Panc1 (cell line): ENCODE measurements around the gene PPARD. TPM values are rescaled to one million over a fixed set of nuclear protein-coding genes. Genes with fewer than 3 reads are reported as not detected.

Source experiments
- ATAC-seq: fragments of 200-7000 bp; cut with Tn5 transposase; 2 replicates; pipeline ENCODE4 v1.9.1; 2020; ENCODE audit warnings: mild to moderate bottlenecking, moderate library complexity
- BruUV-seq: library from RNA; stranded (reverse); fragments of 400-500 nt; replicated peaks from 2 replicates; lab custom pipeline; 2021; lab: Mats Ljungman, UMichigan
- CTCF ChIA-PET: fragments of 300-600 bp; sonication (Branson Sonifier 250); formaldehyde crosslinking; loops from one replicate; lab custom pipeline; 2022; ENCODE audit warnings: antibody characterized with exemption; lab: Charles Lee
- POLR2A ChIA-PET: fragments of 300-600 bp; sonication (Branson Sonifier 250); formaldehyde crosslinking; loops from one replicate; lab custom pipeline; 2022; ENCODE audit warnings: antibody characterized with exemption; lab: Charles Lee
- DNase-seq: peaks from one replicate; pipeline ENCODE4 v3.0.0-alpha.2; 2010; ENCODE audit warnings: low read depth, low spot score
- H3K27ac ChIP-seq: 2 replicates; pipeline ENCODE4 v1.5.1; 2011; ENCODE audit warnings: mild to moderate bottlenecking, low read length, inconsistent platforms
- H3K27me3 ChIP-seq: fragments of 200-500 bp; sonication (Bioruptor generic); 2 replicates; pipeline ENCODE4 v1.6.0; 2014; ENCODE audit warnings: low read length, inconsistent platforms; ENCODE audit not compliant: control insufficient read depth, insufficient read depth
- H3K36me3 ChIP-seq: fragments of 200-500 bp; sonication (Bioruptor generic); 2 replicates; pipeline ENCODE4 v1.5.1; 2014; ENCODE audit warnings: inconsistent platforms, mild to moderate bottlenecking, low read length, moderate library complexity; ENCODE audit not compliant: control insufficient read depth, insufficient read depth
- H3K4me1 ChIP-seq: 2 replicates; pipeline ENCODE4 v1.5.1; 2011; ENCODE audit warnings: inconsistent platforms, mild to moderate bottlenecking, low read length, moderate library complexity; ENCODE audit not compliant: control insufficient read depth, insufficient read depth
- H3K4me3 ChIP-seq, 2 experiments: 2 replicates each; pipeline ENCODE4 v1.5.1; 2011 to 2012; ENCODE audit warnings: low read depth in 2 of 2, low read length in 2 of 2, mild to moderate bottlenecking in 2 of 2, inconsistent platforms in 1 of 2, moderate library complexity in 1 of 2
- H3K9me3 ChIP-seq: fragments of 200-500 bp; sonication (Bioruptor generic); 2 replicates; pipeline ENCODE4 v1.5.1; 2014; ENCODE audit warnings: low read depth, mild to moderate bottlenecking, inconsistent platforms, low read length, moderate library complexity; ENCODE audit not compliant: control insufficient read depth, insufficient read depth
- CTCF ChIP-seq: fragments of 450-650 bp; IDR thresholded peaks from 2 replicates; pipeline ENCODE4 v1.5.1; 2017; ENCODE audit warnings: mild to moderate bottlenecking
- POLR2AphosphoS5 ChIP-seq: IDR thresholded peaks from 2 replicates; pipeline ENCODE4 v1.6.1; 2012; ENCODE audit warnings: mild to moderate bottlenecking, low read depth, low read length, moderate library complexity
- REST ChIP-seq, 2 experiments: IDR thresholded peaks; 2 replicates each; pipeline ENCODE4 v1.6.1; 2011 to 2012; ENCODE audit warnings: low read depth in 2 of 2, control low read depth in 1 of 2, low read length in 1 of 2, mild to moderate bottlenecking in 1 of 2, moderate library complexity in 1 of 2; ENCODE audit not compliant: insufficient read depth in 1 of 2
- SIN3A ChIP-seq: IDR thresholded peaks from 2 replicates; pipeline ENCODE4 v1.6.1; 2012; ENCODE audit warnings: low read depth, mild to moderate bottlenecking, low read length, moderate library complexity, borderline replicate concordance; ENCODE audit not compliant: insufficient read depth
- TCF7L2 ChIP-seq: IDR thresholded peaks from 2 replicates; pipeline ENCODE4 v1.6.1; 2011; ENCODE audit warnings: mild to moderate bottlenecking, low read depth, low read length, inconsistent platforms
- in situ Hi-C: cut with HindIII; loops from 2 replicates; pipeline ENCODE4 v1.10.0; 2016; ENCODE audit warnings: low sequenced_read_pairs, low pct_unique_long_range_greater_than_20kb
- intact Hi-C: fragments of 100-400 bp; cut with micrococcal nuclease; formaldehyde crosslinking; loops from one replicate; pipeline ENCODE4 v1.10.0; 2022; ENCODE audit not compliant: unreplicated experiment
- total RNA-seq: library from RNA; stranded (reverse); gene quantifications from one replicate; pipeline ENCODE4 v1.2.1, GENCODE V29; 2021; ENCODE audit not compliant: unreplicated experiment

PPARD gene
- total RNA-seq, 1 experiment from 2014 or later, result 14.4 TPM

- CTCF ChIA-PET, result interaction anchor here (0.8 kb wide), 1 partner anchor 11 kb away, joined by 3 read pairs; no protein-coding TSS in a partner anchor
These were observed 61.4 kb downstream of the PPARD start for GRCh38 chr6:35403544-35404442.

More at GRCh38 chr6:35403544-35404442, 61.4 kb downstream of the PPARD start:
- intact Hi-C loops (no loop called here), in situ Hi-C loops (no loop called here)
- ATAC-seq, result no peak
- Histone ChIP-seq H3K9me3 (no peaks in the 10 kb centered on the region), H3K36me3 (no peaks in the 10 kb centered on the region), H3K4me3 (no peak overlapping the region), H3K4me1 (no peaks in the 10 kb centered on the region), H3K27me3 (no peaks in the 10 kb centered on the region), H3K27ac (no peak overlapping the region)
- no peak for DNase-seq
- no TSS peak for BruUV-seq
- TF ChIP-seq SIN3A (no peak), POLR2AphosphoS5 (no peak), REST (IDR thresholded peaks at IDR 0.05; ENCODE audit: insufficient read depth in 1 of 2, low read depth in 2 of 2, low read length in 1 of 2) (no peak), CTCF (no peak), TCF7L2 (no peak)
- POLR2A ChIA-PET, result no interaction called here
